GM18498 (cell line): ENCODE measurements around the gene DSCAML1.

ENCODE experiments used
- ATAC-seq: cut with Tn5 transposase; IDR thresholded peaks from one replicate; pipeline ENCODE4 v1.9.1; 2021; ENCODE audit warnings: mild to moderate bottlenecking, moderate library complexity; ENCODE audit not compliant: unreplicated experiment

The DSCAML1 gene

DNA sequence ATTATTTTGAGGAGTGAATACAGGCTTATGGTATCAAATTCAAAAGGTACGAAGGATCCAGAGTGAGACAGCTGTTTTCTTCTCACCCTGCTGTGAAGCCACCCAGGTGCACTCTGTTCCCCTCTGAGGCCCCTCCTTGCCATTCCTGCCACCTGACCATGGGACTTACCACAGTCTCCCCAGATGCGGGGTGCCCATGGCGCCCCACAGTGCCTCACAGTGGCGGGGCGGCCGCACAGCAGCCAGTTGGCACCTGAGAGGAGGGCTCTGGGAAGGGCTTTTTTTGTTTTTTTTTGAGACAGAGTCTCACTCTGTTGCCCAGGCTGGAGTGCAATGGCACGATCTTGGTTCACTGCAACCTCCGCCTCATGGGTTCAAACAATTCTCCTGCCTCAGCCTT, 317.6 kb downstream of the DSCAML1 start:
- no peak for ATAC-seq

GRCh38 chr11:117478926-117479325, 318.1 kb downstream of the DSCAML1 start:
- ATAC-seq: no peak

DNA sequence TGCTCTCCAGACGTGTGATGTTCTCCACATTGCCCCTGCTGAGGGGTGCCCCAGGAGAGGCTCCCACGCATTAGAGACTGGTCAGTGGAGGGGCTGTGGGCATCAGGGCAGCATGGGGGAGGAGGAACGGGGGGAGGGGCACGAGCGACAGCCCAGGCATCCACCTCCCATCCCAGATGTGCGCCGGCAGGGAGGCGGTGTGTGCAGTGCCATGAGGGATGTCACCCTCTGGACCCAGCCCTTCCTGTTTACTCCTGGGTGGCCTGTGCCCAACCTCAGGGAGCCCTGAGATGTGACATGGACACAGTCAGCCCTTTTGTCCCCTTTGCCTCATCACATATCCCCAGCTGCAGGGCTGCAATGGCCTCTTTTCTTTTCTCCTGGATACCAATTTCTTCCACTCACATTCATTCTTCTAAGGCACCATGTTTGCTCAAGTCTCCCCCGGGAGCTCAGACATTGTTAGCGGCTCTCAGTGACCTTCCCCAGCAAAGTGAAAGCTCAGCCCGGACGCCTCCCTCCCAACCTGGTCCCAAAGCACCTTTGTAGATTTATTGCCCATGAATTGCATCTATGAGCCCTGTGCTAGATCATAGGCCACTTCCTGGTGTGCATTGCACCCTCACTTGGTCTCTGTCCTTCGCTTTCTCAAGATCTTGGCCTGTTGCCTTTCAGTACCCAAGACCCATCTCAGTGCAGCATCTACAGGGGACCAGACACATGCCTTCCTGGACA, 318.7 kb downstream of the DSCAML1 start:
- ATAC-seq: no peak

DNA sequence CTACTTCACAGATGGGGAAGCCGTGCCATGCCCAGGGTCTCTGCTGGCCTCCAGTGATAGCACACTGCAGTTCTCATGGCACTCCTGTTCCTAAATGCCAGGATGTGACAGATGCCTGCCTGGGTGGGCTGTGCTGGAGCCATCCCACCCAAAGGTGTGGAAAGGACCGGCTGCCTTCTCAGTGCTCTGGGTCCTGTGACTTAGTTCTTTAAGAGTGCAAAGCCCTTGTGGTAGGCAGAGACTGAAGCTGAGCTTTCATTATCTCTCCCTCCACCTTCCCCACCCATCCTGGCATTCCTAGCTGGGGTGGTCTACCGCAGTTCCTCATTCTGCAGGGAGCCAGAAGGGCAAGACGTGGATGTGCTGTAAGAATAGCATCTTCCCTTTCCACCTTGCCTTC, 319.3 kb downstream of the DSCAML1 start:
- ATAC-seq: no peak

GRCh38 chr11:117476531-117477142, 320.4 kb downstream of the DSCAML1 start:
- no peak for ATAC-seq

DNA sequence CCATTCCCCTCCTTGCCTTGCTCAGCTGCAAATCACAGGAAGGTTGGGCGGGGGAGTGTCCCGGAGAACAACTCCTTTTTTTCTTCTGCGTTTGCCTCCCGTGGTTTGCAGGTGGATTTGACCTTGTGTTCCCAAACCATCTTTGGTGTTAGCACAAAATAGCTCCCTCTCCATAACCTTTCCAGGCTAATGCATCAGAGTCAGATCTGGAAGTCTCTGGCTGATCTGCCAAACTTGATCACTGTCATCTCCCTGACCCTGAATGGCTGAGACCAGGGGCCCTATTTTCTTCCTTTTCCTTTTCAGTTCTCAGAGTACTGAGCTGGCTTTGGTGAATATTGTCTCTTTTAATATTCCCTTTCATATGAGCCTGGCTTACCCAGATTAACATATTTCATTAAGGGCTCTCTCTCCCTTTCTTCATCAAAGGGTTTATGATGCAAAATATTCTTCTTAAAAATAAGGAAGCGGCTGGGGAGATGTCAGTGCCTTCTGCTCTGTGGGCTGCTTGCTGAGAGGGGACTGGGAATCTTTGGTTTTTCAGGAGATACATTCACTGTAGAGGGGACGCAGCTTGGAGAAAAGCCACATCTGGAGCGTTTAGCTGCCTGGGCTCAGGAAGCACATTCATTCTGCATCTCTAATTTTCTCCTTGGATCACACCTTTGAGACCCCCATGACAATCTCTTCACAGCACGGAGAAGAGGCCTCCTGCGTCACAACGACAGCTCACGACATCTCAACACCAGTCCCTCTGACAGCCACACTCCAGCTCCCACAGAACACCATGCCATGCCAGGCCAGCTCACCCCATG, 321.1 kb downstream of the DSCAML1 start:
- ATAC-seq: no peak

GRCh38 chr11:117473481-117474091, 323.4 kb downstream of the DSCAML1 start:
- ATAC-seq: no peak

GRCh38 chr11:117471776-117472175, 325.2 kb downstream of the DSCAML1 start:
- no peak for ATAC-seq

GRCh38 chr11:117470576-117470975, 326.4 kb downstream of the DSCAML1 start:
- no peak for ATAC-seq

- ATAC-seq: no peak
Observed at GRCh38 chr11:117468888-117469287, 328.1 kb downstream of the DSCAML1 start.

DNA sequence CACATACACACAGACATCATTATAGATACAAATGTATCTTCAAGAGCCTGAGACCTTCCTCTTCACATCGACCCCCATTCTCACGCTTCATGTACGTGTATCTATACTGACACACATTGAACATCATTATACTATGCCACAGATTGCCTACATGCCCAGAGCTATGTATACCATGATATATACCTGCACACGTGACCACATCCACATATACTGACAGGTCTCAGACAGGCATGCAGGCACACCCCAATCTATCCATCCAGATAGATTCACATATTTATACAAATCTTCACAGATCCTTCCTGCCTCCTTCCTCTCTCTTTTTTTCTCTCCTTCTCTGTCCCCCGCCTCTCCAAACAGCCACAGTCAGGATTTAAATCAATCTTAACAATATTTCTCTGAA, 329.2 kb downstream of the DSCAML1 start:
- ATAC-seq: no peak

DNA sequence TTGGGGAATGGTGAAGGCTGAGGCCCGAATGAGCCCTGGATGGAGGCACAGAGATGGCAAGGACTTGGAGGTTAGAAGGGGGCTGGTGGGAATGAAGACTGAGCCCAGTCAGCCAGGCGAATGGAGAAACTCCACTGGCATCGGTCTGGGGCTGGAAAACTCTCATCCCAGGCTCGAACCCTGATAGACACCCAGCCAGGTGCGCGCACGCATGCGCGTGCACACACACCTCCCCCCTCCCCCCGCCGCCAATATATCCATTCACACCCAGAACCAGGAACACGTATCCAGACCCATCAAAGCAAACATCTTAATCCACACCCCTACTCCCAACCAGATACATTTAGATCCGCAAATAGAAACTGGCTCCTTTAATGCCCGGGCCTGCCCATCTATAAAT, 330.1 kb downstream of the DSCAML1 start:
- ATAC-seq: no peak

DNA sequence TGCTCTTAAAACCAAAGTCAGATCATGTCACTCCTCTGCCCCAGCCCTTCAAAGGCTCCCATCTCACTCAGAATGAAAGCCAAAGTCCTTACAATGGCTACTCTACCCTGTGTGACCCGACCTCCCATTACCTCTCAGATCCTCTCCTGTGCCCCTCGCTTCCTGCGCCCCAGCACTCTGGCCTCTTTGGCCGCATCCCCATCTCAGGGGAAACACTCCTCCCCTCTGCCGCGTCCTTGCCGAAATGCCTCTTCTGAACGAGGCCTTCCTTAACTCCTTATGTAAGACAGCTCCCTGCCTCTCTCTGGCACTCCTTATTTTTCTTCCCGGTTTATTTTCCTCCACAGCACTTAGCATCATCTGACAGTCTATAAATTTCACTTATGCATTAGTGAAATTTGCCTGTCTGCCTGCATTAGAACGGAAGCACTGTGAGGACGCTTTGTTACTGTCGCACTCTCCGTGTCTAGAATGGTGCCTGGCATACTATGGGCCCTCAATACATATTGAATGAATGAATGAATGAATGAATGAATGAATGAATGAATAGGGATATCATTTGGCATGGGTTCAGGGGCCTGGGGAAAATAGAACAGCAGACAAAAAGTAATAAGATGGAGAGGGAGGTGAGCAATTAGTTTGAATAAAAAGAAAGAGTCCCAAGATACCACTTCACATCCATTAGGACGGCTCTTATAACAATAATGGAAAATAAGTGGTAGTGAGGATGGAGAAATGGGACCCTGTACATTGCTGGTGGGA, 331.6 kb downstream of the DSCAML1 start:
- ATAC-seq: no peak

DNA sequence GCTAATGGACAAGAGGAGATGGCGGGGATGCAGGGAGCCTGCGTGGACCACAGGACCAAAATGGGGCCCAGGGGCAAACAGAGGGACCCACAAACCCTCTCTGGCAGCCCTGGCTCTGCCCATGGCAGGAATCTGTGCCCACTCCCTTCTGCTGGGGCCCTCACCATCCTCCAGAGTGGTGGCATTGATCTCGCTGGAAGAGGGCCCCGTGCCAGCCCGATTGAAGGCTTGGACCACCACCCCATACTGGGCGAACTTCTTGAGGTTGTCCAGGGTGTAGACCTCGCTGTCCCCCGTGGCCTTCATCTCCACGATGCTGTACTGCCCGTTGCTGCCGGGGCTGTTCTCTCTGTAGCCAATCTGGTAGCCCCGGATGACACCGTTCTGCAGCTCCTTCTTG, 332.2 kb downstream of the DSCAML1 start:
- no peak for ATAC-seq

DNA sequence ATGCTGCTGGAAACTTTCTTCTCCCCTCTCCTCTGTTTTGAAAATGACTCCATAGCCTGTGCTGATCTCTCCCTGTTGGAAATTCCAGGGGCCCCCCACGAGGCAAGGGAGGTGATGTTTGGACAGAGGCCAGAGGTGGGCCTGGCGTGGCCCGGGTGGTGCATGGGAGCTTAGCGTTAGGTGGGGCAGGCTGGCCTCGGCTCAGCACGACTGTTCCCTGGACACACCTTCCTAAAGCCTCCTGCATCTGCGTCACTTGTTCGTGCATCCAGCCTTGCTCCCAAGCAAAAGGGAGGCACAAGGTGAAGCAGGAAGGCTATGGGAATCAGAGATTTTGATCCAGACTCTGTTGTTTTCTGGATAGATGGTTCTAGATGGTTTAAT, 334.2 kb downstream of the DSCAML1 start:
- no peak for ATAC-seq

- no peak for ATAC-seq
Observed at GRCh38 chr11:117462183-117462863, 334.7 kb downstream of the DSCAML1 start.

- no peak for ATAC-seq
Observed at GRCh38 chr11:117461396-117462182, 335.4 kb downstream of the DSCAML1 start.

DNA sequence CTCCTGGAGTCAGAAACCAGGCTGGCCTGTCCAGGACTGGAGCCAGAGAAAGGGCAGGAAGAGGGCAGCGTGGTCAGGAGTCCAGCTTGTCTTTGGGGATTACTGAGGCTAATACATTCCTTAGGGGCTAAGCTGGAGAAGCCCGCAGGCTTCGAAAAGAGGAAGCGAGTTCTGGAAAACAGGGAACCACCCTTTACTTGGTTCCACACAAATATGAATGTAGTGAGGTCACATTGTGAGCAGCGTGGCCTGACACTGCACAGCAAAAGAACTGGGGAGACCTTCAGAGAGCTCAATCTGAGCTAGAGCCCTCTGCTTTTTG, 337.1 kb downstream of the DSCAML1 start:
- ATAC-seq: no peak

- no peak for ATAC-seq
Observed at GRCh38 chr11:117459123-117459978, 337.7 kb downstream of the DSCAML1 start.
